Dermis microvascular lymphatic vessel endothelial cell (primary cell): Measurements from ENCODE around the gene PLSCR2. TPM values are rescaled to one million over a fixed set of nuclear protein-coding genes. Genes with fewer than 3 reads are reported as not detected.
"Not testable (repeated sequence)": the region's sequence is repeated elsewhere in the genome, so short reads cannot be mapped to it uniquely, and the experiment has no call there.

Source experiments
- DNase-seq, 2 donors: peaks; one replicate each; pipeline versions ENCODE4 v3.0.0 to v3.0.0-alpha.2; 2010; ENCODE audit warnings: low read depth in 2 of 2
- total RNA-seq: library from RNA; depleted of rRNA; stranded (reverse); fragments of >200 nt; gene quantifications from 2 replicates; pipeline ENCODE4 v1.2.1, GENCODE V29; 2014

Gene PLSCR2, protein sequence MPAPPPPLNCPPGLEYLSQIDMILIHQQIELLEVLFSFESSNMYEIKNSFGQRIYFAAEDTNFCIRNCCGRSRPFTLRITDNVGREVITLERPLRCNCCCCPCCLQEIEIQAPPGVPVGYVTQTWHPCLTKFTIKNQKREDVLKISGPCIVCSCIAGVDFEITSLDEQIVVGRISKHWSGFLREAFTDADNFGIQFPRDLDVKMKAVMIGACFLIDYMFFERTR
- total RNA-seq: 0.13 TPM in 1 of 2 replicates, not detected in the other

DNA sequence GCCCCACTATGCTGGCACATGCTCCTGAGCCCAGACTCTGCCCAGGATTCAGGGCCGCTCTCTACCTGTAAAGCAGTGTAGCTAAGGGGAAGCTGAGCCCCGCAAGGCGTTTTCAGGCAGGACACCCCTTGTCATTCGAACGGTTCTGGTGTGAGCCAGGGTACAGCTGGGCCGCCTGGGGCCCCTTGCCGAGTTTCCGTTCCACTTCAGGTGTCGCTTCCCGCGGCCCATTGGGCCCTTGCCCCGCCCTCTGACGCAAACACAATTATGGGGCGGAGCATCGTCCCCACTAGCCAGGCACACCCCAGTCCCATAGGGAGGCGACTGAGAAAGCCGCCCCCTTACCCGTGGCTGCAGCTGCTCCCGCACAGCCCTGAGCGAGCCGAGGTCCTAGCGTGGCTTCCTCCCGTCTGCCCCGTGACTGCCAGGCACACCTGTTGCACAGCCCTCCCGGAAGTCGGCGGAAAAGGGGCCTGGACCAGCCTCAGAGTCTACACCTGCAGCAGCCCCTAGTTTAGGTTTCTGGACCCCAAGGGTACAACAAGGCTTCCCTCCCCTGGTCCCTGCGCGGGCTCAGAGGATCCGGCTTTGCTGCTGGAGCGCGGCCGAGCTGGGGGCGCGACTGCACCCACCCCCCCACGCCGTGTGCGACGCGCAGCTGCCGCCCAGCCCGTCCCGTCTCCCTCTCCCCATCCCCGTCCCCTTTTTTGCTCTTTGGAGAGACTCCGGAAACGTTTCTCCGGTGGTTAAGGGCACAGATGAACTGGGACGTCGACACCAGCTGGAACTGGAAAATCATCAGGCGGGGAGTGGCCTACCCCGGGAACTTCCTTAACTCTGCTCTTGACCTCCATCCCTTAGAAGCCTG, at the start of gene PLSCR2:
Gene PLSCR2, minus strand, starts transcription at position 412 of the 868 bp plus-strand sequence. CDS start 9,657 bp downstream, outside the sequence.
- peak; percentile 10 to 12 for DNase-seq

DNA sequence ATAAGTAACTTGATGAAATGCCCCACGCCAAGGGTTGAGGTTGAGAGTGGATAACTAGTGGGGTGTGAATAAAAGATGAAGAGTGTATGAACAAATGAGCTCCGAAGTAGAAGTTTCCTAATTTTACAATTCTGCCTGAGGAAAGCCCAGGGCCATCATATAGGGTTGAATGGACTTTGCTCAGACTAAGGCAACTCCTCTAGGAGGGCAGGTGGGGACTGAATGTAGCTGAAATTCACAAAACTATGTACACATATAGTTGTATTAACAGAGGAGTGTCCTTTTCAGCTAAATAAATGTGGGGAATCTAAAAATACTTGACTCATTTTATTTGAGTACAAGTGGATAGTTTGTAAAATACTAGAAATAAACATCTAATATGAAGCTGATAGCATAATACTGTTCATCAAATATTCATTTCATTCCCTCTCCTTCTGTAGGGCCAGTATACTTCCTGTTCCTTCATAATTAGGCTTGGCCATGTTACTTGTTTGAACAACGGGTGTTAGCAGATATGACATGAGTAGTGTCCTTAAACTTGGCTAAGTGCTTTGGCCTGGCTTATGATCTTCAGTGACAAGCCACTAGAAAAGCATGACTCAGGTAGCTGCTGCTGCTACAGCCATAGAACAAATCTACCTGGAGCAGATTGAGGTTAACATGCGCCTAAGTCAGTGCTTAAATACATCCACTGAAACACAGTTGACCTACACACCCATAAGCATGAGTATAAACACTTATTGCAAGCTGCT, 48.5 kb upstream of the PLSCR2 start:
- no peak for DNase-seq

DNA sequence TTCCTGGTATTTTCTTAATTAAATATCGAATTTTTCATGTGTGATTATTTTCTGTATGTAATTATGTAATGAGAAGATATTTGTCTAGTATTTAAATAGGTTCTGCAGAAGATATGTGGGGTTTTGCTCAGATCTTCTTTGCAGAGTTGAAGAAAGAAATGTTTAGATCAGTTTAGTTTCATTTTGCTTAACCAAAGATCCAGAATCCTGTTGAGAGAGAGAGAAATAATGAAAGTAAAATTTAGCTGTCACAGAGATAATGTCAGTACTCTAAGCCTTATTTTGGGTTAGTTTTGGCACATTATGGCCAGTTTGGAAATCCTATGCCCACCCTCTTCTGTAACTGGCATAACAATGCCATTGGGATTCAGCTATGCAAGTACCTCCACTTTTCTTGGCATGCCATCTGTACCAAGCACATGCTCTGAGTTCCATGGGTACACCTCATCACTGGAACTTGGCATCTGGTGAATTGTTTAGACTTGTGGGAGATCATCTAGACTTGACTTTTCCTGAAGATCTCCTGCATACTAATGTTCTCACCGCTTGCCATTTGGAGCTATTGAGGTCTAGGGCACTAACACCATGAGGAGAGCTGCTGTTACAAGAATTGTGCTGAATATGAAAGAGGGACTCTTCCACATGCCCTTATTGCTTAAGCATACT, 44.2 kb upstream of the PLSCR2 start:
- no peak for DNase-seq

DNA sequence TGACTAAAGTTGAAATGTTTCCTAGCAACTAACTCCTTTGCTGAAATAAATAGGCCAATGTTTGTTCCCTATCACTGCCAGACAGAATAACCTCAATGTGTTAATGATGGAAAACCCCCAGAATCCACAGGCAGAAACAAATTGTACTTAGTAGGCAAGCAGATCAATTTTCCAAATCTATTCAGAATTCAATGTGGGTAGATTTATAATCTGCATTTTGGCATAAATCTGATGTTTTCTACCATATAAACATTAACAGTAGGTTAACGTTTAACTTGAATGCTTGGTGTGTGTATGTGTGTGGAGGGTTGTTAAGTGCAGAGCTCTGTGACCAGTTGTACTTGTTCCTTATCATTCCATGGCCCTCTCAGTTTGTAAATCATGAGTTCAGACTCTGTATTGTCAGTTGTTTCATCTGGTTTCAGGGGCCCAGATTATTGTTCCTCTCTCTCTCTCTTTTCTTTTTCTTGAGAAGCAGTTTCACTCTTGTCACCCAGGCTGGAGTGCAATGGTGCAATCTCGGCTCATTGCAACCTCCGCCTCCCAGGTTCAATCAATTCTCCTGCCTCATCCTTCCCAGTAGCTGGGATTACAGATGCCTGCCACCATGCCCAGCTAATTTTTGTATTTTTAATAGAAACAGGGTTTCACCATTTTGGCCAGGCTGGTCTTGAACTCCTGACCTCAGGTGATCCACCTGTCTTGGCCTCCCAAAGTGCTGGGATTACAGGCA, 42.2 kb upstream of the PLSCR2 start:
- DNase-seq: no peak

DNA sequence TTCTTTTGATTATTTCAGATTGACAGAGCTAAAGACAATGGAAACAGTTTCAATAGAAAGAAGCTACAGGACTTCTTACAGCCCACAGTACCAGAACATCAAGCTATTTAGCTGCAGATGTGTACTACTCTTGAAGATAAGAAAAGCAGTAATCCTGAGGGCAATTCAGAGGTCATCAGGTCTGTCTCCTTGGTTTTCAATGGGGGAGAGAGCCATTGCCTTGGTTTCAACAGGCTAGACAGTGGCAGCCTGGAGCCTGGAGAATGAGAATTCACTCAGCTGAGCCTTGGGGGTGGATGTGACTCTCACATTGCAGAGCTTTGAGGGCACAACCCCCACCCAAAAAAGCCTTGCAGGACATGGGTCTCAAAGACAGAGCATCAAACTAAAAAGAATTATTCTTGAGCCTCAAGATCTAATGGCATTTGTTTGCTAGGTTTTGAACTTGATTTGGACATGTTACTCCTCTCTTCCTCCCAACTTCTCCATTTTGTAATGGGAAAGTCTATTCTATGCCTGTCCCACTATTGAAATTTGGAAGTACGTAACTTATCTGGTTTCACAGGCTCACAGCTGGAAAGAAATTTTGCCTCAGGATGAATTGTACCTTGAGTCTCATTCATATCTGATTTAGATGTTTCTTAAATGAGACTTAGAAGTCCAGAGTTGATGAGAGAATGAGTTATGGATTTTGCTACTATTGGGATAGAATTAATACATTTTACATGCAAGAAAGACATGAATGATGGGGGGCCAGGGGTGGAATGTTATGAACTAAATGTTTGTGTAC, 38.2 kb upstream of the PLSCR2 start:
- DNase-seq: no peak

DNA sequence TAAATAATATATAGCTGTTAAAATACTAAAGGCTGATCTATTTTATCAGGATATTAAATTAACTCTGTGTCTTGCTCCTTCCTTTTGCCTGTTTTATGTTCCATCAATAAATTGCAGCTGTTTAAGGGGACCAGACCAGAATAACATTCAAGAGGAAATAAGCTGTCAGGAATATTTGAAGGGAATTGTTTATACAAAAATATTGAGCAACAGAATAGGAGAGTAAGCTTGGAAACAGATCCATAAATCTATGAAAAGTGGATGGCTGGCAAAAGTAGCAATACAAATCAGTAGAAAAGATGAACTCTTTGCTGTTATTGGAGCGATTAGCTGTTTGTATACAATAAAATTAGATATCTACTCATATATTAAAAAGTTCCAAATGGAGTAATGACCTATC, 36.2 kb upstream of the PLSCR2 start:
- DNase-seq: peak; percentile 60 to 63

DNA sequence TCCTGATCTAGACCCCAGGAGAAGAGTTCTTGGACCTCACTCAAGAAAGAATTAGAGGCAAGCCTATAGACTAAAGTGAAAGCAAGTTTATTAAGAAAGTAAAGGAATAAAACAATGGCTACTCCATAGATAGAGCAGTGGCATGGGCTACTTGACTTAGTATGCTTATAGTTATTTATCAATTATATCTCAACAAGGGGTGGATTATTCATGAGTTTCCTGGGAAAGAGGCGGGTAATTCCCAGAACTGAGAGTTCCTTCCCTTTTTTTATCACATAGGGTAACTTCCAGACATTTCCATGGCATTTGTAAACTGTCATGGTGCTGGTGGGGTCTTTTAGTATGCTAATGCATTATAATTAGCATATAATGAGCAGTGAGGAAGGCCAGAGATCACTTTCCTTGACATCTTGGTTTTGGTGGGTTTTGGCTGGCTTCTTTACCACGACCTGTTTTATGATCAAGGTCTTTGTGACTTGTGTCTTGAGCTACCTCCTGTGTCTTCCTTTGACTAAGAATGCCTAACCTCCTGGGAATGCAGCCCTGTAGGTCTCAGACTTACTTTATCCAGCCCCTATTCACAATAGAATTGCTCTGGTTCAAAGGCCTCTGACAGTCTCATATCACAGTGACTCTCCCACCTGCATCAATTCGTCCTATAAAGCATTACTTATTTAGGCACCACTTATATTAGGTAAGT, 35.3 kb upstream of the PLSCR2 start:
- DNase-seq: no peak

DNA sequence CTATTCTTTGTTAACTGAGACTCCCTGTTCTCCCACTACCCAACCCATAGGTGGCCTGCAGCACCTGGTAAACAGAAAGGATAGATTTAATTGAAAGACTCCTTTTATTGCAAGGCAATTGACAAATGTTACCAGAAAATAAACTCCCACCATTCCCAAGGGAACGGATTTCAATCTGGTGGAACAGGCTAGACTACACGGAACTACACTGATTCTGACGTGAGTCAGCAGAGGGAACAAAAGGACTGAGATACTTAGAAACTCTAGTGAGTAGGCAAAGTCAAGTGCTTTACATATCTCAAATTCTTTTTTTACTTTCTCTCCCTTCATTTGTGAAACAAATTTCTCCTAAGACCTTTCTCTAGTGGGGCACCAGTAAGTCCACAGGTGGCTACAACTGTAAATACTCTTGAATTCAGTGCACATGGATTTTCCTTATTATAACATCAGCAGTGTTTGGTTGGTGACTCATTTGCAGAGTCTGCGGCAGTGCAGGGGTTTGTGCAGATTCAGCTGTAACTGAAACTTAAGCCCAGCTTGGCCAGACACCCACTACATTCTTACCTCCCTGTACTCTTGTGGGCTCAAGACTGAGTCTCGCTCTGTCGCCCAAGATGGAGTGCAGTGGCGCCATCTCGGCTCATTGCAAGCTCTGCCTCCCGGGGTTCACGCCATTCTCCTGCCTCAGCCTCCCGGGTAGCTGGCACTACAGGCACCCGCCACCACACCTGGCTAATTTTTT, 34.3 kb upstream of the PLSCR2 start:
- peak in 1 of 2 donors; percentile 72 for DNase-seq

DNA sequence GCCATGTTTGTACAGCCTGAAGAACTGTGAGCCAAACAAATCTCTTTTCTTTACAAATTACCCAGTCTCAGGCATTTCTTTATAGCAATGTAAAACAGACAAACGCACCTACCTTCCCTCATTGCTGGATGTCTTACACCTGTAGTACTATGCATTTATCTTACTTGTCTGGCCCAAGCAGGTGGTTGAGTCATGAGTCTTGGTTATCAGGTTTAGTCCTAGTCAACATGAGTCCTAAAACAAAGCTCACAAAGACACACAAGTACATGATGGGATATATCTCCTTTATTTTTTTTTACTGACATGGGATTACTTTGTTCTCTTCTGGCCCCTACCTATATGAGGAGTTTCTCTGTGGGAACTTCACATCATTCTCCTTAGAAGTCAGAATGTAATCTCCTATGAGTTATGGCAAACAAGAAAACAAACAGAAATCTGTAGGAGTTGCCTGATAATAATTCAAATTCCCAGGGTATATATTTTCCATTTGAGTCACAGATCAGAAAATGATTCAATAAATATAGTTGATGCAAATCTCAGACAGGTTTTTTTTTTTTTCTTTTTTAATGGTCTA, 33.6 kb upstream of the PLSCR2 start:
- DNase-seq: no peak

DNA sequence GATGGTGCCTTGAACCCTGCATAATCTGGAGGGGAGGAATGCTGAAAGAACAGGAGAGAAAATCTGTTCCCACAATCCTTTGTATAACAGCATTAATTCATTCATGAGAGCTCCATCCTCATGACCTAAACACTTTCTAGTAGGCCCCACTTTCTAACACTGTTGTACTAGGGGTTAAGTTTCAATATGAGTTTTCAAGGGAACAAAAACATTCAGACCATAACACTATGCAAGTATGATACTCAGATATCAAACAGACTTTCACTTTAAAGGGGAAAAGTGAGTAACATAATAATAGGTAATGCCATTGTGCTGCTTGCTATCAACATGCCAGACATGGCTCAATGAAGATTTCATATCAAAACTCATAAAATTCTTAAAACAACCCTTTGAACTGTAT, 32.4 kb upstream of the PLSCR2 start:
- DNase-seq: no peak

DNA sequence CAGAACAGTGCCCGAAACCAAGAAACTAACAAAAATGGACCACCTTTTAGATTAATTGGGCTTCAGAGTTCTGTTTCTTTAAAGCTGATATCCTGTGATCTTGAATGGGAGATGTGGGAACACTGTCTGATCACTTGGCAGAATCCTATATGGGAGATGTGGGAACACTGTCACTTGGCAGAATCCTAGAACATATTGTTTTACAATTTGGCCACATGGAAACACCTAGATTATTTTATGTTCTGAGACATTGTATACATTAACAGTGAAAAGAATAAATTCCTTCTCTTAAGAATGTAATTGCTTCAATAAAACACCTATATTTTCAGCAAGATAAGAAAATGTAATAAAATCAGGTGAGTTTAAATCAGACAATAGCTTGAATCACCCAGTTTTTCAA, 30.3 kb upstream of the PLSCR2 start:
- no peak for DNase-seq

DNA sequence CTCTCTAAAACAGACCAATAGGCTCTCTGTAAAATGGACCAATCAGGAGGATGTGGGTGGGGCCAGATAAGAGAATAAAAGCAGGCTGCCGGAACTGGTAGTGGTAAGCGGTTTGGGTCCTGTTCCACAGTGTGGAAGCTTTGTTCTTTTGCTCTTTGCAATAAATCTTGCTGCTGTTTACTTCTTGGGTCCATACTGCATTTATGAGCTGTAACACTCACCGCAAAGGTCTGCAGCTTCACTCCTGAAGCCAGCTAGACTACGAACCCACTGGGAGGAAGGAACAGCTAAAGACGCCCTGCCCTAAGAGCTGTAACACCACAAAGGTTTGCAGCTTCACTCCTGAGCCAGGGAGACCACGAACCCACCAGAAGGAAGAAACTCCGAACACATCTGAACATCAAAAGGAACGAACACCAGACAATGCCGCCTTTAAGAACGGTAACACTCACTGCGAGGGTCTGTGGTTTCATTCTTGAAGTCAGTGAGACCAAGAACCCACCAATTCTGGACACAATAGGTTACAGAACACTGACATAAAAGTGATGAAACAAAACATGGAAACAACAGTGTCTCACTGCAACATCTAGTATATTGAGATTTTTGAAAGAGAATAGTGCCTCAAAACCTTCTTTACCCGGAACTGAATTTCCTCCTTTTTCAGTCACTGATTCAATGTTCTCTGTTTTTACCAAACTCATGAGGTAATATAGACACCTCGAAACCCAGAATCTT, 28.8 kb upstream of the PLSCR2 start:
- no peak for DNase-seq

DNA sequence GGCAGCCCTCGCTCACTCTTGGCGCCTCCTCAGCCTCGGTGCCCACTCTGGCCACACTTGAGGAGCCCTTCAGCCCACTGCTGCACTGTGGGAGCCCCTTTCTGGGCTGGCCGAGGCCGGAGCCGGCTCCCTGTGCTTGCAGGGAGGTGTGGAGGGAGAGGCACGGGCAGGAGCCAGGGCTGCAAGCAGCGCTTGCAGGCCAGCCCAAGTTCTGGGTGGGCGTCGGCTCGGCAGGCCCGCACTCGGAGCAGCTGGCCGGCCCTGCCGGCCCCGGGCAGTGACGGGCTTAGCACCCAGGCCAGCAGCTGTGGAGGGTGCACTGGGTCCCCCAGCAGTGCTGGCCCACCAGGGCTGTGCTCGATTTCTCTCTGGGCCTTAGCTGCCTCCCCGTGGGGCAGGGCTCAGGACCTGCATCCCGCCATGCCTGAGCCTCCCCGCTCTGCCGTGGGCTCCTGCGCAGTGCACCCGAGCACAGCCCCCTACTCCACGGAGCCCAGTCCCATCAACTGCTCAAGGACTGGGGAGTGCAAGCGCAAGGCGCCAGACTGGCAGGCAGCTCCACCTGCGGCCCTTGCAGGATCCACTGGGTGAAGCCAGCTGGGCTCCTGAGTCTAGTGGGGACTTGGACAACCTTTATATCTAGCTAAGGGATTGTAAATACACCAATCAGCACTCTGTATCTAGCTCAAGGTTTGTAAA, 27.9 kb upstream of the PLSCR2 start:
- DNase-seq: not testable (repeated sequence)

DNA sequence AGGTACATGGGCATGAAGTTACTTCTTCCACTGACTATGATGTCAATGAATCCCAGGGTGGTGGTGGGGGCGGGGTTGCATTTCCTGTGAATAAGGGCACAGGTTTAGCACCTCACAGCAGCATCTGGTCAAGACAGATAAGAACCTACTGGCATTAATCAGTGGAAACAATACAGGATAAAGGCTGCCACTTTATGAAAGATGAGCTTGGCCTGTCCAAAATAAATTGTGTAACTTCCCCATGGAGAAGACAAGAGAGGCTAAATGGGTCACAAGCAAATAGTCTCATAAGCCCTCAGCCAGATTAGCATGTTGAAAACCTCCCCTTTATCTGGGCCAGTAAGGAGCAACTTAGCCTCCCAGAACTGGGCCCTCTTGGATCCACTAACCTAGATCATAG, 27.4 kb upstream of the PLSCR2 start:
- peak; percentile 50 to 87 for DNase-seq

DNA sequence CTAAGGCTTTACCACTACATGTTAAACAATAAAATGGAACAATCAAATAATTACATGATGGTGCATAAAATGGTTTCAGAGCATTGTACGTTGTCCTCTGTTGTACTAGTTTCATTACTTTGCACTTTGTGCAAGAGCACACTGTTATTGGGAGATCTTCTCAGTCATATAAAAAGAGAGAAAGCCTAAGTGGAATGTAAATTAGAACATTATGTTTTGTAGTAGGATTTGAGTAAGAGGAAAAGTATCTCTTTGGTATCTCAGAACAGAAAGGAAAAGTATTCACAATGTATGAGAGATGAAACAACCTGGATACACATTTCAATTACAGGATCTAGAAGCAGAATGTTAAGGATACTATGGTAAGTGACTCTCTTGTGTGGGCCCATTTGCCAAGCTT, 26.9 kb upstream of the PLSCR2 start:
- DNase-seq: no peak

DNA sequence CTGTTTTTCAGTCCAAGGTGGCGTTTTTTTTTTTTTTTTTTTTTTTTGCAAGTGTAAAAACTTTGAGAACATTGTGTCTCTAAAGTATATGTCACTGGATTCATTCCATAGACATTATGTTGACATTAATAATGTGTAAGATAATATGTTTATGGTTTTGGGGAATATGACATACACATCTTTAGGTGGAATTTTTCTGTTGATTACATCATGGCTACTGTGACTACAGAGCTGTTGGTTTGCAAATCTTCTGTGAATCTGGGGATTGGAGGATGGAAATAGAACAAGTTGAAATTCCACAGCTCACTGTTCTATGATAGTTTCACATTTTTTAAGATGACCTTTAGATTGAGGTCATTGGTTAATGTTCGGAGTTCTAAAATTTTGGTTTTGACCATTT, 24.4 kb upstream of the PLSCR2 start:
- DNase-seq: no peak

DNA sequence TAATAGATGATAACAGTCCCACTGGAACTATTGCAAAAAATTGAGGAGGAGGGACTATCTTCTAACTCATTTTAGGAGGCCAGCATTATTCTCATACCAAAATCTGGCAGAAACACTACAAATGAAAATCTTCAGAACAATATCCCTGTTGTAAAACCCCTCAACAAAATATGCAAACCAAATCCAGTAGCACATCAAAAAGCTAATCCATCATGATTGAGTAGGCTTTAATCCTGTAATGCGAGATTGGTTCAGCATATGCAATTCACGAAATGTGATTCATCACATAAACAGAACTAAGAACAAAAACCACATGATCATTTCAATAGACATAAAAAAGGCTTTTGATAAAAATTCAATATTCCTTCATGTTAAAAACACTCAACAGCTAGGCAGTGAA, 23.9 kb upstream of the PLSCR2 start:
- no peak for DNase-seq
